GM19395 (cell line): ENCODE data around the gene SF3B3.
"Not testable (repeated sequence)": the region's sequence is repeated elsewhere in the genome, so short reads cannot be mapped to it uniquely, and the experiment has no call there.

Experiments
- ATAC-seq: cut with Tn5 transposase; IDR thresholded peaks from one replicate; pipeline ENCODE4 v1.9.1; 2021; ENCODE audit warnings: mild to moderate bottlenecking, moderate library complexity; ENCODE audit not compliant: unreplicated experiment

The SF3B3 gene

GRCh38 chr16:70510216-70510615 is 13.4 kb upstream of the SF3B3 start:
- ATAC-seq = no peak

GRCh38 chr16:70511833-70512232 is 11.8 kb upstream of the SF3B3 start:
- ATAC-seq = no peak

DNA sequence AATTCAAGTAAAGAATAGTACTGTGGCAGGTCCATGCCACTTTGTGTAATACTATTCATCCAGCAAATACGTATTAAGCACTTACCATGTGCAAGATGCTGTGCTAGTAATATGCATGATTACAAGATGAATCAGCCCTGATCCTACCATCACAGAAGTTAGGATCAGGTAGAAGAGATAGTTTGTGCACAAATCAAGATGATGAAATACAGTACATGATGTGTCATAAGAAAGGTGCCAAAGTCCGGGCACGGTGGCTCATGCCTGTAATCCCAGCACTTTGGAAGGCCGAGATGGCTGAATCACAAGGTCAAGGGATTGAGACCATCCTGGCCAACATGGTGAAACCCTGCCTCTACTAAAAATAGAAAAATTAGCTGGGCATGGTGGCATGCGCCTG is 11.2 kb upstream of the SF3B3 start:
- no peak for ATAC-seq

DNA sequence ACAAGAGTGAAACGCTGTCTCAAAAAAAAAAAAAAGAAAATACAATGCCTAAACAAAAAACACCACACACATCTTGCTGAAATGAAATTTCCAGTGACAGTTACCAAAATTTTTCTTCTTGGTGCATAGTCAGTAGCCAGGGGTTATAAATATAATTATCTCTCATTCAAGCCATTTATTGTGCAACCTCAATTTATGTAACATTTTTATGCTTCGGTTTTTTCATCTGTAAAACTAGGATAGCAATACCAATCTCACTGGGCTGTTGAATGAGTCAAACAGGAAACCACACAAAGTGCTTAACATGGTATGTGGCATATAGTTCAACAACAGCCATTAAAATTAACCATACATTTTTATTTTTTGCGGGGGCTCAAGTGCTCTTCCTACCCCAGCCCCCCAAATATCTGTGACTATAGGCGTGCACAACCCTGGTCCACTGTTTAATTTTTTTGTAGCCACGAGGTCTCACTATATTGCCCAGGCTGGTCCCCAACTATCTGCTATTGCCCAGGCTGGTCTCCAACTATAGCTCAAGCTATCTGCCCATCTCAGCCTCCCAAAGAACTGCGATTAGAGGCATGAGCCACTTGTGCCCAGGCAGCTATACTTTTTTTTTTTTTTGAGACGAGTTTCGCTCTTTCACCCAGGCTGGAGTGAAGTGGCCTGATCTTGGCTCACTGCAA is 2.9 kb upstream of the SF3B3 start:
- ATAC-seq = no peak

DNA sequence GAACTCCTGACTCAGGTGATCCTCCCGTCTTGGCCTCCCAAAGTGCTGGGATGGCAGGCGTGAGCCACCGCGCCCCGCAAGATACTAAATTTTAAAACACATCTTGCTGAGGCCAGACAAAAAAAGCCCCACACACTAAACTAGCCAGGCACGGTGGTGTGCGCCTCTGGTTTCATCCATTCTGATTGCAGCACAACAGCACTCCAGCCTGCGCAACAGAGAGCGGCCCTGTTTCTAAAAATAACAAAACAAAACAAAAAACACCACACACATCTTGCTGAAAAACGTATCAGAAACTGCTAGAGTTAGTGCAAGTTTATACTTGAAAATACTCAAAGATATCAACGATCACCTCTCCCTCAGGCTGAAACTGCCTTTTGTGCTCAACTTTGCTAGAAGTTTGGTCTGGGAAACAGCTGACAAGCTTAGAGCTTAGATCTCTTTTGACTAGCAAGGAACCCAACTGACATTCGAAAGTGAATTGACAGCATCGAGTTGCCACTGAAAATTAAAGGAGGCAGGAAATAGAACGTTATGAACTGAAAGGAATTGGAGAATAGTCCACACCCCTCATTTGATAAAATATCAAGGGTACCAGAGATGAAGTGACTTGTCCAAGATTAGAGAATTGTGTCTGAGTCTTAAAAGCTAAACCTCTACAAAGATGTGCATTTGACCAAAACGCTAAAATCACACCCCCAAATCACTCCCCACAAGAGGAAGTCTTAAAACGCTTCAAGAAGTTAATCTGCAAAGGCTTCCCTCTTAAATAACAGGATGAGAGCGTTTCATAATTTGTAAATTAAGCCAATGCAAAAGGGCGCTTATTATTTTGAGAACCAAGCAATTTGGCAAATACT is 1.2 kb upstream of the SF3B3 start:
- no peak for ATAC-seq

- peak; percentile 67 for ATAC-seq
Observed at GRCh38 chr16:70523076-70523742, 407 bp upstream of the SF3B3 start, which contains the start of gene COG4. TSS of gene COG4 (minus strand) at chr16:70523554. CDS start at chr16:70523543, 11 bp downstream.

DNA sequence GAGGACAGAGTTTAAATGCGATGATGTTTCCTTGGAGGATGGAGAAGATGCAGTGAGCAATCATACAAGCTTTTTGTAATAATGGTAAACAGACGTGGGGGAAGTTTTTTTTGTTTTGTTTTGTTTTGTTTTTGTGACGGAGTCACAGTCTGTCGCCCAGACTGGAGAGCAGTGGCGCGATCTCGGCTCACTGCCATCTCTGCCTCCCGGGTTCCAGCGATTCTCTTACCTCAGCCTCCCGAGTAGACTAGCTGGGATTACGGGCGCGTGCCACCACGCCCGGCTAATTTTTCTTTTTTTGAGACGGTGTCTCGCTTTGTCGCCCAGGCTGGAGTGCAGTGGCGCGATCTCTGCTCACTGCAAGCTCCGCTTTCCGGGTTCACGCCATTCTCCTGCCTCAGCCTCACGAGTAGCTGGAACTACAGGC is 796 bp downstream of the SF3B3 start:
- peak; percentile 4 for ATAC-seq

GRCh38 chr16:70526403-70526802 is 2.8 kb downstream of the SF3B3 start:
- ATAC-seq = no peak

GRCh38 chr16:70527315-70527996 is 3.8 kb downstream of the SF3B3 start:
- no peak for ATAC-seq

DNA sequence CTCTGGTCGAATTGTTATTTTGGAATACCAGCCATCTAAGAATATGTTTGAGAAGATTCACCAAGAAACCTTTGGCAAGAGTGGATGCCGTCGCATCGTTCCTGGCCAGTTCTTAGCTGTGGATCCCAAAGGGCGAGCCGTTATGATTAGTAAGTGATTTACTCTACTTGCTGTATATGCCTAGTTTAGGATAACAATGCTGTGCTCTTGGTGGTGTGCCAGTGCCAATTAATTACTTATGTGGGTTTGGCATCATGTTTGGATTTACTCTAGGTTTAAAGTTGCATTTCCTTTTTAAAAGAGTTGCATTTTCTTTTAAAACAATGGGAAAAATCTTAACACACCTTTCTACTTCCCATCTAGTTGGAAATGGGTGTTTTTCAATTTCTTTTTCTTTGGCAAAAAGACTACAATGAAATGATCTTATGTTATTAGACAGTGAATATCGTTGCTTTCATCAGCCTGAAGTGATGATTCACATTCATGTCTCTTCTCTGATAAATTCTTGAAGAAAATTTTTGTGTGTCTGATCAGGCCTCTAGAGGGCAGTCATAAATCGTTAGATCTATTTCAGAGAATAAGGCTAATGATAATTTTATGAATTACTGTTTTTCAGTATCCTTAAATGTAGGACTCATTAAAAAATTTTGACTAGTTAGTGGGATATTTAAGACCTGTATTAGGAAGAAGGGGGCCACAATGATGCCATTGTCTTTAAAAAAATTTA is 5.6 kb downstream of the SF3B3 start:
- ATAC-seq = no peak

DNA sequence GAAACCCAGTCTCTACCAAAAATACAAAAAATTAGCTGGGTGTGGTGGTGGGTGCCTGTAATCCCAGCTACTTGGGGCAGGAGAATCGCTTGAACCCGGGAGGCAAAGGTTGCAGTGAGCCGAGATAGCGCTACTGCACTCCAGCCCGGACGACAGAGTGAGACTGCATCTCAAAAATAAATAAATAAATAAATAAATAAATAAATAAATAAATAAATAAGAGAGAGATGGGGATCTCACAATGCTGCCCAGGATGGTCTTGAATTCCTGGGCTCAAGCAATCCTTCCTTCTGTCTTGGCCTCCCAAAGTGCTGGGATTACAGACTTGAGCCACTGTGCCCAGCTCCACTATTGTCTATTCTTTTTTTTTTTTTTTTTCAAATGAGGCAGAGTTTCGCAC is 6.3 kb downstream of the SF3B3 start:
- ATAC-seq = not testable (repeated sequence)

- no peak for ATAC-seq
Observed at GRCh38 chr16:70534971-70535370, 11.4 kb downstream of the SF3B3 start.

- no peak for ATAC-seq
Observed at GRCh38 chr16:70540994-70541393, 17.4 kb downstream of the SF3B3 start.

DNA sequence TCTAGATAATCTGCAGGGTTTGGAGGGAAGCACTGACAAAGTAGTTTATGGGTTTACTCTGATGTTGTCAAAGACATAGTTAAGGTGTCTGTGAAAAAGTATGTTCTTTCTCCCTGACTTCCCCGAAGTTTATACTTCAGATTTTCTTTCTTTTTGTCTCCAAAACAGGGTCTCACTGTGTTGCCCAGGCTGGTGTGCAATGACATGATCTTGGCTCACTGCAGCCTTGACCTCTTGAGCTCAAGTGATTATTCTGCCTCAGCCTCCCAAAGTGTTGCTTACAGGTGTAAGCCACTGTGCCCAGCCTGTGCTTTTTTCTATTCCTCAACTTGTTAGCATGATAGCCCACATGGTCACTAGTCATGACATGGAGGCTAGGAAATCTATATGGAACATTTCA is 20.9 kb downstream of the SF3B3 start:
- no peak for ATAC-seq

GRCh38 chr16:70548936-70549335 is 25.3 kb downstream of the SF3B3 start:
- ATAC-seq = no peak

DNA sequence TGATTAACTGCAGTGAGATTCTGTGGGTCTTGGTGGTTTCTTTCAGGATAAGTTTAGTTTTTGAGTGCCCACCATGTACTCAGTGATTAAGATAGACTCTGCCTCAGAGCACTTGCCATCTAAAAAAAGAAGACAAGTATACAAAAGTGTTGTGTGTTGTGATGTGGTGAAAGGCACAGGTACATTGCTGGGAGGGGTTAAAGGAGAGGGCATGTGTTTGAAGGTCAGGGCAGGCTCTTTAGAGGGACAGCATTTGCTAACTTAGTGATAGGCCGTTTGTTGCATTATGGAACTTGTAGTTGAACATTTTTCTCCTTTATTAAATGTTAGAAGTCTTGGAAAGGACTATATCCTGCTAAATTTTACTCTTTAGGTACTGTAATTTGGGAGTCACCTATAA is 26.5 kb downstream of the SF3B3 start:
- no peak for ATAC-seq

- no peak for ATAC-seq
Observed at GRCh38 chr16:70551788-70552187, 28.2 kb downstream of the SF3B3 start.

DNA sequence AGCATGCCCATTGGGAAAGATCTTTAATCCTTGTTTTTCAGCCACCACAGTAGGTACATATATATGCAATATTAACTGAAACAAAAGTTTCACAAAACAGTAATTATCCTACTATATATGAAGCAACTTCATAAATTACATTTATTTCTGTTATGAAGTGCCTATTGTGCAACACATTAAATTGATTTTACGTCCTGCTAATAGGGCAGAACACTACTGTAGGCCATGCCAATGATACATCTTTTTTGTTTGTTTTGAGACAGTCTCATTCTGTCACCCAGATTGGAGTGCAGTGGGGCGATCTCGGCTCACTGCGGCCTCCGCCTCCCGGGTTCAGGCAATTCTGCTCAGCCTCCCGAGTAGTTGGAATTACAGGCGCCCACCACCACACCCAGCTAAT is 29.1 kb downstream of the SF3B3 start:
- ATAC-seq = no peak

DNA sequence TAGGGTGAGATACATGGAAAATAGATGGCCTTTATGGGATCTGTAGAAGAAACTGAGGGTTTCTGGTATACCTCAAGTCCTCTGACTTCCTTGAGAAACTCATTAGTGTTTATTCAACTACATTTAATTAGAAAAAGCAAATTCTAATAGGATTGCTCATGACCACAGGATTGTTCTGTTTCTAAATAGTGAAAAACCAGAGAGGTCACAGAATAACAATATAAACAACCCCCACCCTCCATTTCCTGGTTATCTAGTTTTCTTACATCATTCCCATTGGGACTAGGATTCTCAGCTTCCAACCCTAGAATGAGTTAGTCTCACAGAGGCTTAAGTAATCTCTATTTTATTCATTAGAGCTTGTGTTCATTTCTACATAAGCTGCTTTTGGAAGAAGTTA is 30.0 kb downstream of the SF3B3 start:
- no peak for ATAC-seq

DNA sequence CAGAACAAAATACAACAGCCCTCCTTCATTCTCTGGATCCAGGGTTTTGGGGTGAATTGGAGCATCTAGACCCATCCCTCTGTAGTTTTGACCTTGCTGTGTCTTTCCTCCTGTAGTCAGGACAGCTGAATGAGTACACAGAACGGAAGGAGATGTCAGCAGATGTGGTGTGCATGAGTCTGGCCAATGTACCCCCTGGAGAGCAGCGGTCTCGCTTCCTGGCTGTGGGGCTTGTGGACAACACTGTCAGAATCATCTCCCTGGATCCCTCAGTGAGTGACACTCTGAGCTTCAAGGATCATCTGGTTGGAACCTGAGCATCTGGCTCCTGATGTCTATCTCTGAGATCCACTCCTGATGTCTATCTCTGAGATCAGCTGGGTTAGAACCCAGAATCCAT is 32.4 kb downstream of the SF3B3 start:
- no peak for ATAC-seq
